H1 (cell line): ENCODE data around the gene GMPPA. TPM values are rescaled to one million over a fixed set of nuclear protein-coding genes. Genes with fewer than 3 reads are reported as not detected.

ENCODE experiments used
- CTCF ChIA-PET: fragments of 300-600 bp; sonication (Branson Sonifier 250); formaldehyde crosslinking; loops from one replicate; lab custom pipeline; 2021; ENCODE audit not compliant: partially characterized antibody; lab: Charles Lee
- POLR2A ChIA-PET: fragments of 300-600 bp; sonication (Branson Sonifier 250); formaldehyde crosslinking; loops from one replicate; lab custom pipeline; 2021; ENCODE audit warnings: inconsistent platforms; ENCODE audit not compliant: partially characterized antibody; lab: Charles Lee
- DNase-seq, 2 experiments: peaks; one replicate each; pipeline versions ENCODE4 v3.0.0 to v3.0.0-alpha.2; 2010 to 2022; ENCODE audit warnings: low spot score in 2 of 2, low read depth in 1 of 2, mixed read lengths in 1 of 2
- FAIRE-seq: peaks from 2 replicates; lab custom pipeline; 2011; peaks lifted over from hg19 to GRCh38; lab: Jason Lieb, UNC
- H2AFZ ChIP-seq: 2 replicates; pipeline ENCODE4 v1.8.1; 2012; ENCODE audit warnings: low read length, inconsistent platforms
- H2AK5ac ChIP-seq: 2 replicates; pipeline ENCODE4 v1.6.1; 2013; ENCODE audit warnings: low read depth, low read length
- H2BK120ac ChIP-seq: replicated peaks from 2 replicates; pipeline ENCODE3; 2013; ENCODE audit warnings: low read depth, low read length, inconsistent platforms
- H2BK12ac ChIP-seq: 2 replicates; pipeline ENCODE4 v1.6.1; 2013; ENCODE audit warnings: low read depth, low read length
- H2BK15ac ChIP-seq: 2 replicates; pipeline ENCODE4 v1.6.1; 2013; ENCODE audit warnings: low read length
- H2BK20ac ChIP-seq: 2 replicates; pipeline ENCODE4 v1.6.1; 2013; ENCODE audit warnings: low read length
- H2BK5ac ChIP-seq: 2 replicates; pipeline ENCODE4 v1.6.1; 2013; ENCODE audit warnings: low read depth, low read length
- H3K14ac ChIP-seq: 2 replicates; pipeline ENCODE4 v1.6.1; 2013; ENCODE audit warnings: inconsistent platforms; ENCODE audit not compliant: insufficient read length
- H3K18ac ChIP-seq: 2 replicates; pipeline ENCODE4 v1.6.1; 2013; ENCODE audit warnings: low read length; ENCODE audit errors: extremely low read depth
- H3K23ac ChIP-seq: 2 replicates; pipeline ENCODE4 v1.6.1; 2013; ENCODE audit warnings: inconsistent platforms; ENCODE audit not compliant: insufficient read length
- H3K23me2 ChIP-seq: 2 replicates; pipeline ENCODE4 v1.6.1; 2013; ENCODE audit warnings: low read depth, low read length
- H3K27ac ChIP-seq: 2 replicates; pipeline ENCODE4 v1.6.1; 2011; ENCODE audit warnings: low read depth, low read length, inconsistent platforms
- H3K27me3 ChIP-seq, 4 experiments: replicated peaks in 1 of 4; 1 replicate in 1 of 4; 2 replicates in 3 of 4; pipeline versions ENCODE4 v1.6.1 to v1.8.1; 2011 to 2013; ENCODE audit warnings: low read length in 3 of 4, mild to moderate bottlenecking in 3 of 4, inconsistent platforms in 2 of 4, mixed read lengths in 2 of 4, moderate library complexity in 1 of 4; ENCODE audit not compliant: control insufficient read depth in 3 of 4, insufficient read depth in 3 of 4; ENCODE audit errors: extremely low read depth in 1 of 4
- H3K36me3 ChIP-seq, 4 experiments: 2 replicates each; pipeline versions ENCODE4 v1.6.1 to v1.8.1; 2011 to 2013; ENCODE audit warnings: mild to moderate bottlenecking in 4 of 4, low read length in 3 of 4, moderate library complexity in 2 of 4, control low read depth in 1 of 4, inconsistent platforms in 1 of 4; ENCODE audit not compliant: insufficient read depth in 4 of 4, control insufficient read depth in 2 of 4
- H3K4ac ChIP-seq: replicated peaks from 2 replicates; pipeline ENCODE3; 2013; ENCODE audit warnings: low read length, low read depth, mixed read lengths, inconsistent platforms; ENCODE audit not compliant: insufficient read length
- H3K4me1 ChIP-seq, 4 experiments: replicated peaks in 1 of 4; 1 replicate in 1 of 4; 2 replicates in 3 of 4; pipeline versions ENCODE4 v1.6.1 to v1.8.1; 2011 to 2013; ENCODE audit warnings: low read length in 3 of 4, inconsistent platforms in 2 of 4, mixed read lengths in 1 of 4; ENCODE audit not compliant: insufficient read depth in 4 of 4, control insufficient read depth in 3 of 4
- H3K4me2 ChIP-seq, 2 experiments: 2 replicates each; pipeline versions ENCODE4 v1.6.1 to v1.8.1; 2011 to 2013; ENCODE audit warnings: low read depth in 2 of 2, low read length in 2 of 2, control low read depth in 1 of 2, inconsistent platforms in 1 of 2, mild to moderate bottlenecking in 1 of 2; ENCODE audit not compliant: insufficient read depth in 1 of 2
- H3K4me3 ChIP-seq, 4 experiments: fragments of 200-600, 300-600 bp in 1 of 4; sonication (generic), shearing (Covaris generic), sonication (Bioruptor Twin) in 1 of 4; 2 replicates each; pipeline versions ENCODE4 v1.5.1 to v1.8.1; 2011 to 2016; ENCODE audit warnings: low read length in 4 of 4, low read depth in 3 of 4, control low read depth in 2 of 4, inconsistent platforms in 2 of 4, mild to moderate bottlenecking in 2 of 4, mixed read lengths in 1 of 4, moderate library complexity in 1 of 4; ENCODE audit not compliant: insufficient read depth in 2 of 4; ENCODE audit errors: extremely low read depth in 1 of 4
- H3K56ac ChIP-seq: replicated peaks from 2 replicates; pipeline ENCODE3; 2013; ENCODE audit warnings: low read depth, mild to moderate bottlenecking, mixed read lengths, low read length, inconsistent platforms; ENCODE audit not compliant: insufficient read length
- H3K79me1 ChIP-seq: 2 replicates; pipeline ENCODE4 v1.6.1; 2013; ENCODE audit warnings: low read depth, low read length, control low read depth
- H3K79me2 ChIP-seq, 2 experiments: 2 replicates each; pipeline versions ENCODE4 v1.6.1 to v1.8.1; 2012 to 2013; ENCODE audit warnings: low read length in 2 of 2, mild to moderate bottlenecking in 2 of 2, inconsistent platforms in 1 of 2; ENCODE audit not compliant: insufficient read depth in 2 of 2, control insufficient read depth in 1 of 2
- H3K9ac ChIP-seq, 4 experiments: replicated peaks in 1 of 4; 1 replicate in 1 of 4; 2 replicates in 3 of 4; pipeline versions ENCODE4 v1.6.1 to v1.8.1; 2011 to 2013; ENCODE audit warnings: low read depth in 3 of 4, low read length in 3 of 4, control low read depth in 2 of 4, mild to moderate bottlenecking in 2 of 4, moderate library complexity in 2 of 4, inconsistent platforms in 1 of 4; ENCODE audit errors: extremely low read depth in 1 of 4
- H3K9me3 ChIP-seq, 2 experiments: 2 replicates each; pipeline versions ENCODE4 v1.6.1 to v1.8.1; 2012 to 2013; ENCODE audit warnings: mild to moderate bottlenecking in 2 of 2, moderate library complexity in 2 of 2, control low read depth in 1 of 2, inconsistent platforms in 1 of 2, low read depth in 1 of 2, low read length in 1 of 2, mixed read lengths in 1 of 2; ENCODE audit not compliant: insufficient read depth in 2 of 2
- H4K20me1 ChIP-seq, 2 experiments: replicated peaks in 1 of 2; 2 replicates each; pipeline versions ENCODE3 to v1.8.1; 2011 to 2013; ENCODE audit warnings: inconsistent platforms in 2 of 2, low read length in 2 of 2, mild to moderate bottlenecking in 1 of 2; ENCODE audit not compliant: insufficient read depth in 2 of 2, control insufficient read depth in 1 of 2
- H4K5ac ChIP-seq: 2 replicates; pipeline ENCODE4 v1.6.1; 2013; ENCODE audit warnings: low read length, low read depth, mixed read lengths, inconsistent platforms; ENCODE audit not compliant: insufficient read length
- H4K8ac ChIP-seq: 2 replicates; pipeline ENCODE4 v1.8.0; 2013; ENCODE audit warnings: mild to moderate bottlenecking, moderate library complexity, low read length, inconsistent platforms; ENCODE audit not compliant: insufficient read depth; ENCODE audit errors: extremely low read depth
- H4K91ac ChIP-seq: replicated peaks from 2 replicates; pipeline ENCODE3; 2013; ENCODE audit warnings: low read length, mixed read lengths, inconsistent platforms; ENCODE audit not compliant: insufficient read length
- BCL11A ChIP-seq, 2 experiments: IDR thresholded peaks; one replicate each; pipeline ENCODE4 v1.6.1; 2011; ENCODE audit warnings: low read depth in 2 of 2, low read length in 2 of 2, mild to moderate bottlenecking in 2 of 2
- CTCF ChIP-seq, 3 experiments: IDR thresholded peaks; 1 replicate in 2 of 3; 2 replicates in 1 of 3; pipeline versions ENCODE4 v1.5.1 to v1.6.1; 2011; ENCODE audit warnings: low read length in 3 of 3, mild to moderate bottlenecking in 3 of 3, inconsistent platforms in 2 of 3, low read depth in 1 of 3, moderate library complexity in 1 of 3; ENCODE audit not compliant: insufficient read depth in 1 of 3; ENCODE audit errors: control extremely low read depth in 1 of 3
- KDM1A ChIP-seq: fragments of 200-600, 300-600 bp; sonication (generic); IDR thresholded peaks from 2 replicates; pipeline ENCODE4 v1.7.1; 2016; ENCODE audit warnings: mild to moderate bottlenecking, low read length, borderline replicate concordance
- KDM5A ChIP-seq: fragments of 200-600 bp; IDR thresholded peaks from 2 replicates; pipeline ENCODE4 v1.7.1; 2012; ENCODE audit warnings: mild to moderate bottlenecking, low read length, inconsistent platforms, mixed read lengths
- MAX ChIP-seq: IDR thresholded peaks from 2 replicates; pipeline ENCODE4 v1.6.1; 2012; ENCODE audit warnings: inconsistent platforms
- RAD21 ChIP-seq, 2 experiments: IDR thresholded peaks in 1 of 2; conservative IDR thresholded peaks in 1 of 2; 2 replicates each; pipeline ENCODE4 v1.6.1; 2011; ENCODE audit warnings: low read depth in 2 of 2, low read length in 2 of 2, improper control_type of control experiment in 1 of 2, inconsistent platforms in 1 of 2, mild to moderate bottlenecking in 1 of 2, moderate library complexity in 1 of 2
- RFX5 ChIP-seq: IDR thresholded peaks from 2 replicates; pipeline ENCODE4 v1.6.1; 2011; ENCODE audit warnings: low read depth, low read length, improper control_type of control experiment, borderline replicate concordance
- TBP ChIP-seq: IDR thresholded peaks from 2 replicates; pipeline ENCODE4 v1.6.1; 2011; ENCODE audit warnings: low read depth, low read length, improper control_type of control experiment
- TEAD4 ChIP-seq: IDR thresholded peaks from 2 replicates; pipeline ENCODE4 v1.6.1; 2012; ENCODE audit warnings: low read depth, low read length, inconsistent platforms, mixed read lengths
- WGBS, 2 experiments: shearing (Covaris generic) in 1 of 2; methylation state at CpG; one replicate each; pipeline versions ENCODE4 v1.1.6 to v1.1.7; 2013 to 2015; ENCODE audit warnings: low lambda C conversion rate in 2 of 2, mixed read lengths in 2 of 2, inconsistent platforms in 1 of 2, low coverage in 1 of 2, missing lambda C conversion rate in 1 of 2; ENCODE audit not compliant: insufficient replicate concordance in 2 of 2, insufficient coverage in 1 of 2, insufficient read length in 1 of 2; ENCODE audit errors: extremely low coverage in 1 of 2, missing lambda C conversion rate in 1 of 2; 5-methylcytosine and 5-hydroxymethylcytosine counted together
- polyA plus RNA-seq, 7 experiments: library from polyadenylated mRNA; depleted of rRNA in 3 of 7; stranded (reverse) in 5 of 7; unstranded in 2 of 7; fragments of >200 nt in 5 of 7; fragments of 200-250 nt in 2 of 7; gene quantifications; 1 replicate in 5 of 7; 2 replicates in 1 of 7; 4 replicates in 1 of 7; pipeline versions ENCODE4 v1.2.1 to v1.2.3, GENCODE V29; 2011 to 2013; ENCODE audit warnings: missing spikeins in 2 of 7, mixed read lengths in 2 of 7
- total RNA-seq: library from RNA; stranded (reverse); fragmentation: NEBNext Ultra II Directional; extraction: Animal tissue kit (Norgen Biotek cat#: 25700); gene quantifications from 2 replicates; pipeline ENCODE4 v1.2.1, GENCODE V29; 2021

The GMPPA gene
- total and polyA plus RNA-seq, 2 of the 8 experiments (the other 6 are each of a cell fraction or from before 2014, with no cell fraction given): 34.3 to 98.8 TPM

GRCh38 chr2:219490186-219490585 lies 8.5 kb upstream of the GMPPA start:
- H3K23me2 ChIP-seq: no peaks in the 10 kb centered on the region
- no peak overlapping the region for H2BK5ac ChIP-seq
- TF ChIP-seq TEAD4: peak; percentile 98
- TF ChIP-seq CTCF (IDR thresholded peaks at IDR 0.05; ENCODE audit: control extremely low read depth in 1 of 3, insufficient read depth in 1 of 3, low read depth in 1 of 3, low read length in 3 of 3): peak in 2 of 3 experiments; percentile 65 to 74; a peak in 3 of 4 replicates
- TF ChIP-seq MAX: no peak
- TF ChIP-seq RAD21 (IDR thresholded peaks at IDR 0.05 in 1 of 2, conservative IDR thresholded peaks at IDR 0.05 in 1 of 2; ENCODE audit: low read depth in 2 of 2, low read length in 2 of 2): peak; percentile 32 to 52
- peak; percentile 87; the same call in 1 of the 2 replicates for TF ChIP-seq KDM1A
- TF ChIP-seq TBP: no peak
- no peak for TF ChIP-seq BCL11A (IDR thresholded peaks at IDR 0.05; ENCODE audit: low read depth in 2 of 2, low read length in 2 of 2)
- no peak for TF ChIP-seq KDM5A
- TF ChIP-seq RFX5: no peak
- H3K9me3 ChIP-seq: no peaks in the 10 kb centered on the region
- H3K56ac ChIP-seq: no peak overlapping the region
- H4K91ac ChIP-seq: no peak overlapping the region
- no peak overlapping the region for H3K9ac ChIP-seq
- peaks cover 6 to 30% (median 22%) of the 10 kb centered on the region in 4 experiments for H3K4me1 ChIP-seq
- CTCF ChIA-PET: interaction anchor here (1.2 to 113.1 kb wide), 4 partner anchors 1 to 94 kb away, joined by 3 to 7248 read pairs (median 3642); partner anchors contain the start of genes ASIC4, CHPF, DES and GMPPA
- H2BK120ac ChIP-seq: no peak overlapping the region
- H3K4me3 ChIP-seq: no peak overlapping the region
- H2AK5ac ChIP-seq: no peak overlapping the region
- 92% methylated on average over 23 of the region's 23 CpGs; no CpG with 5 or more reads in 1 of the 2 experiments for WGBS, 2 experiments
- no peak overlapping the region for H3K18ac ChIP-seq
- no peaks in the 10 kb centered on the region for H3K79me1 ChIP-seq
- H2BK15ac ChIP-seq: no peak overlapping the region
- H4K8ac ChIP-seq: no peak overlapping the region
- DNase-seq (no peak), FAIRE-seq (no peak)
- no peak overlapping the region for H3K4ac ChIP-seq
- H2BK20ac ChIP-seq: no peak overlapping the region
- H4K20me1 ChIP-seq: no peaks in the 10 kb centered on the region
- no peaks in the 10 kb centered on the region for H3K79me2 ChIP-seq
- H2AFZ ChIP-seq: no peak overlapping the region
- H2BK12ac ChIP-seq: no peak overlapping the region
- H3K27me3 ChIP-seq: peaks cover 6 to 32% (median 21%) of the 10 kb centered on the region in 4 experiments
- no peaks in the 10 kb centered on the region for H3K36me3 ChIP-seq
- H3K23ac ChIP-seq: no peak overlapping the region
- H3K27ac ChIP-seq: no peak overlapping the region
- POLR2A ChIA-PET: interaction anchor here (1.0 to 19.9 kb wide), 10 partner anchors 9 to 62 kb away, joined by 3 to 216 read pairs (median 4); partner anchors contain the start of genes ASIC4 and GMPPA
- no peak overlapping the region for H4K5ac ChIP-seq
- no peak overlapping the region for H3K4me2 ChIP-seq
- H3K14ac ChIP-seq: no peak overlapping the region
